ENCODE data around the gene LIMS2.
A peak's percentile ranks its signal among the peaks of the same experiment; 100 is the strongest.

The LIMS2 gene

GRCh38 chr2:127604986-127605385, 70.3 kb downstream of the LIMS2 start:
- no peak overlapping the region for H3K4me3 ChIP-seq (ENCODE audit: low read length)
- no peak for TF ChIP-seq CTCF (IDR thresholded peaks at IDR 0.05; ENCODE audit: insufficient read depth, low read depth, low read length, missing control alignments)
- no peak for DNase-seq (ENCODE audit: low read depth)

- no peak overlapping the region for H3K4me3 ChIP-seq (ENCODE audit: low read length)
- no peak for TF ChIP-seq CTCF (IDR thresholded peaks at IDR 0.05; ENCODE audit: insufficient read depth, low read depth, low read length, missing control alignments)
- DNase-seq (ENCODE audit: low read depth) = no peak
Measured at GRCh38 chr2:127599211-127599610, 76.1 kb downstream of the LIMS2 start.

GRCh38 chr2:127598711-127599110, 76.6 kb downstream of the LIMS2 start:
- DNase-seq (ENCODE audit: low read depth) = no peak
- no peak overlapping the region for H3K4me3 ChIP-seq (ENCODE audit: low read length)
- no peak for TF ChIP-seq CTCF (IDR thresholded peaks at IDR 0.05; ENCODE audit: insufficient read depth, low read depth, low read length, missing control alignments)

- DNase-seq (ENCODE audit: low read depth) = peak; percentile 27
- TF ChIP-seq CTCF (IDR thresholded peaks at IDR 0.05; ENCODE audit: insufficient read depth, low read depth, low read length, missing control alignments) = no peak
- no peak overlapping the region for H3K4me3 ChIP-seq (ENCODE audit: low read length)
Measured at GRCh38 chr2:127597984-127598380, 77.3 kb downstream of the LIMS2 start.

GRCh38 chr2:127597046-127597983, 78.0 kb downstream of the LIMS2 start:
- TF ChIP-seq CTCF (IDR thresholded peaks at IDR 0.05; ENCODE audit: insufficient read depth, low read depth, low read length, missing control alignments) = no peak
- no peak for DNase-seq (ENCODE audit: low read depth)
- no peak overlapping the region for H3K4me3 ChIP-seq (ENCODE audit: low read length)

- no peak for TF ChIP-seq CTCF (IDR thresholded peaks at IDR 0.05; ENCODE audit: insufficient read depth, low read depth, low read length, missing control alignments)
- DNase-seq (ENCODE audit: low read depth) = no peak
- H3K4me3 ChIP-seq (ENCODE audit: low read length) = no peak overlapping the region
Measured at GRCh38 chr2:127596311-127597045, 78.9 kb downstream of the LIMS2 start.
